Measurements from ENCODE around the gene BSX. TPM values are rescaled to one million over a fixed set of nuclear protein-coding genes. Genes with fewer than 3 reads are reported as not detected.

The BSX gene
- total RNA-seq, 3 donors from 2014 or later (not counting 1 experiment from before 2014, with no cell fraction given) = not detected

DNA sequence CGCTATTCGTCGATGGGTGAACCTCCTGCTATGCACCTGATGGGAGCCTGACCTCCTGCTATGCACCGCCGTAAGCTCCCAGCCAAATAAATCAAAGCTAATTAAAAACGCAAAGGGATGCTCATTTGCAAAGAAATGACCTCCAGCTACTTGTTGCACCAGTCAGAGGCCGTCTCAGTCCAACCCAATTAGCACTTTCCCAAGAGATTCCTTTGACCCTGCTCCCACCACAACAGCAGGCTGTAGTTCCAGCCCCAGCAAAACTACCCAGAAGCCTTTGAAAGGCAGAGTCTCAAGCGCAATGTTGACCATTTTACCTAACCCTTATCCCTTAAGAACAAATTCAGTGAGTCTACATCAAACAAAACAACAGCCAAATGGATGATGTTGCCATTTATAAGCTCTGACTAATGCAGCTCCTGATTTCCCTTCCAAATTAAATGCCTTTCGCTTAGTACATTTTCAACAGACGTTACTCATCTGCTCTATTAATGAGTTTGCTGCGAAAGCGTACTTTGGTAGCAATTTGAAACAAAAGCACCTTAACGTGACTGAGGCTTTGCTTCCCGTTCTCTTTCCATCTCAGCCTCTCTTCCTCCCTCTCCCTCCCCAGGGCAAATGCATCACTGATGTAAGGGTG is 17.2 kb upstream of the BSX start:
- no peak overlapping the region for H3K4me3 Mint-ChIP-seq

DNA sequence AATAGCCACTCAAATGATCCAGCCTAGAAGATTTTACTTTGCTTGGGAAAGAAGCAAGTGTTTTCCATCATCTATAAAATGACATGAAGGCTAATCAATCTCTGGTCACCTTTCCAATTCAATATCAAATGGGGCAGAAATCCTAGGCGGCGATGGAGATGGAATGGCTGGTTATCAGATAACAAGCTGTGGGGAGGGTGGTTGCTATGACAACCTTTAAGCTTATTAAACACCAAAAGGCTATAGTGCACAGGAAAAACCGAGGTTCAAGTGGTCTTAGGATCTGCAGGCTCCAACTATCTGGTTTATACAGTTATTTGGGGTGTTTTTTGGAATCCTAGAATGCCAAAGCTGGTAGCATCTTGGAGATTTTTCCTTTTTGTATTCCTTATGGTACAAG is 13.9 kb upstream of the BSX start:
- peaks cover 31 to 37% of the 10 kb centered on the region in 2 donors for H3K27me3 Mint-ChIP-seq (ENCODE audit: low read depth in 2 of 2)
- TF ChIP-seq CTCF (IDR thresholded peaks at IDR 0.05) = no peak
- 46% methylated on average over 1 of the region's 3 CpGs for WGBS (ENCODE audit: insufficient coverage)

More for the DNA sequence above, 17.2 kb upstream of the BSX start:
- no peak for ATAC-seq
- intact Hi-C loops (cut with micrococcal nuclease) = no loop called here
- Histone ChIP-seq H3K4me3 (ENCODE audit: low read length) (no peak overlapping the region), H3K9me3 (ENCODE audit: control insufficient read depth, insufficient read depth, low read length) (no peaks in the 10 kb centered on the region), H3K36me3 (ENCODE audit: control insufficient read depth, insufficient read depth, low read length) (no peaks in the 10 kb centered on the region), H3K27ac (ENCODE audit: low read length) (no peak overlapping the region), H3K27me3 (ENCODE audit: control insufficient read depth, insufficient read depth, low read length) (no peaks in the 10 kb centered on the region), H3K4me1 (ENCODE audit: control insufficient read depth, insufficient read depth, low read length) (no peaks in the 10 kb centered on the region)
- no peaks in the 10 kb centered on the region for H3K36me3 Mint-ChIP-seq
- no peak for DNase-seq
- TF ChIP-seq CTCF (IDR thresholded peaks at IDR 0.05) = no peak
- H3K9me3 Mint-ChIP-seq = no peaks in the 10 kb centered on the region
- H3K4me1 Mint-ChIP-seq = no peaks in the 10 kb centered on the region
- 51% methylated on average over 13 of the region's 14 CpGs for WGBS (ENCODE audit: insufficient coverage)
- H3K27ac Mint-ChIP-seq = no peak overlapping the region
- H3K27me3 Mint-ChIP-seq (ENCODE audit: low read depth in 2 of 2) = peaks cover 28 to 32% of the 10 kb centered on the region in 2 donors

GRCh38 chr11:122984186-122985011 is 2.8 kb upstream of the BSX start:
- H3K9me3 ChIP-seq (ENCODE audit: control insufficient read depth, insufficient read depth, low read length) = no peaks in the 10 kb centered on the region
- peak in 2 of 3 donors; percentile 48 to 49 for ATAC-seq
- H3K27me3 ChIP-seq (ENCODE audit: control insufficient read depth, insufficient read depth, low read length) = peaks cover 74% of the 10 kb centered on the region
- H3K4me3 ChIP-seq (ENCODE audit: low read length) = peak overlapping the region; percentile 41
- H3K36me3 Mint-ChIP-seq = peaks cover 12% of the 10 kb centered on the region
- no peaks in the 10 kb centered on the region for H3K36me3 ChIP-seq (ENCODE audit: control insufficient read depth, insufficient read depth, low read length)
- 2% methylated on average over 55 of the region's 59 CpGs for WGBS (ENCODE audit: insufficient coverage)
- intact Hi-C loops (cut with micrococcal nuclease) = no loop called here
- peaks cover 20% of the 10 kb centered on the region for H3K4me1 ChIP-seq (ENCODE audit: control insufficient read depth, insufficient read depth, low read length)
- peaks cover 69 to 73% of the 10 kb centered on the region in 2 donors for H3K27me3 Mint-ChIP-seq (ENCODE audit: low read depth in 2 of 2)
- TF ChIP-seq CTCF (IDR thresholded peaks at IDR 0.05) = no peak
- peaks cover 8 to 18% of the 10 kb centered on the region in 2 donors for H3K4me1 Mint-ChIP-seq
- peak overlapping the region; percentile 84 for H3K4me3 Mint-ChIP-seq
- DNase-seq = peak in 1 of 2 donors; percentile 37
- peaks cover 0 to 2% of the 10 kb centered on the region in 2 donors for H3K9me3 Mint-ChIP-seq
- H3K27ac Mint-ChIP-seq = no peak overlapping the region
- H3K27ac ChIP-seq (ENCODE audit: low read length) = no peak overlapping the region

More for the DNA sequence above, 13.9 kb upstream of the BSX start:
- Histone ChIP-seq H3K4me3 (ENCODE audit: low read length) (no peak overlapping the region), H3K27me3 (ENCODE audit: control insufficient read depth, insufficient read depth, low read length) (no peaks in the 10 kb centered on the region), H3K4me1 (ENCODE audit: control insufficient read depth, insufficient read depth, low read length) (no peaks in the 10 kb centered on the region), H3K27ac (ENCODE audit: low read length) (no peak overlapping the region), H3K36me3 (ENCODE audit: control insufficient read depth, insufficient read depth, low read length) (no peaks in the 10 kb centered on the region), H3K9me3 (ENCODE audit: control insufficient read depth, insufficient read depth, low read length) (no peaks in the 10 kb centered on the region)
- no peak for DNase-seq
- no peak for ATAC-seq
- Mint-ChIP-seq H3K4me3 (no peak overlapping the region), H3K27ac (no peak overlapping the region), H3K36me3 (no peaks in the 10 kb centered on the region), H3K9me3 (no peaks in the 10 kb centered on the region), H3K4me1 (no peaks in the 10 kb centered on the region)
- intact Hi-C loops (cut with micrococcal nuclease) = no loop called here

Measured in natural killer cell (primary cell).